GM19193 (cell line): ENCODE results near the gene SMOC1.

Experiments
- POLR2A ChIP-seq: IDR thresholded peaks from 4 replicates; pipeline ENCODE4 v1.6.1; 2011; ENCODE audit not compliant: insufficient read depth, insufficient read length; ENCODE audit errors: extremely low read depth

The SMOC1 gene

DNA sequence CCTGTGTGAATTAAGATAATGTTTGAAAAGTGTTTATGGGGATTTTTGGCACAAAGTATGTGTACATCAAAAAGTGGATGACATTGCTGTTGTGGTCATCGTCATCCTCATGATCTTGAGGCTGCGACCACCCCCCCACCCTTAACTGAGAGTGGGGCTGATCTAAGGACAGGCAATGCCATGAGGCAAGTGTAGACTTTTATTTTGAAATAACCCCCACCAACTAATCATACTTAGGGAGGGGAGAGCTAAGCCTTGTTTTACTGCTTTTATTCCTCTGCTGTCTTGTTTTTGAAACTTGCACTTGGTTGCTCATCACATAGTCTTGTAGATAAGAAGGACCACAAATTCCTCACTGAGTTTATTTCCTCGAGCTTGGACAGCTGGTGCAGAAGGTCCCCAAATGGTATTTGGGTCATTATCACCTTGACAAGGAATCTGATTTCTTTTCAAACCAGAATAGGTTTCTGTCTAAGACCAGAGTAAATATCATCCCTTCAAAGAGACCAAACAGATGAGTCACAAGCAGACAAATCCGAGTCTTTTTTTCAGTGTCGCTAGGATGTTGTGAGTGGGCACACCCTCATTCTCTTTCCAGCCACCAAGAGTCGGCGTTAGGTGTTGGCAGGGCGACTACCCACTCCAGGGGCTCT is 23.9 kb upstream of the SMOC1 start:
- no peak for TF ChIP-seq POLR2A

DNA sequence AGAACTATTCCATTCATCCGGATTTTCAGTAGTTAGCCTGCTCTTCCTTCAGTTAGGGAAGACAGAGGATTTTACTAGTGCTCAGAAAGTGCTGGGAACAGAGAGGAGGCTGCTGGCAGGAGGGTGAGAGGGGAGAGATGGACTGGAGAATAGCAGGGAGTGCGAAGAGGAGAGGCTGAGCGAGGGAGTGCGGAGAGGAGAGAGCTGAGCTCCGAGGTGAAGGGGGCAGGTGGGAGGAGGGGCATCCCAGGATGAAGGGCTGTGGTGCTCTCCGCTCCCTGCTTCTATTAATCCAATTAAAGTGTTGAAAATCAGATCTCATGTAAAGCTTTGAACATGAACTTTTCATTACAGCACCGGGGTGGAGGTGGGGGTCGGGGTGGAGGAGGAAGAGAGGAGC is 20.4 kb upstream of the SMOC1 start:
- TF ChIP-seq POLR2A = no peak

DNA sequence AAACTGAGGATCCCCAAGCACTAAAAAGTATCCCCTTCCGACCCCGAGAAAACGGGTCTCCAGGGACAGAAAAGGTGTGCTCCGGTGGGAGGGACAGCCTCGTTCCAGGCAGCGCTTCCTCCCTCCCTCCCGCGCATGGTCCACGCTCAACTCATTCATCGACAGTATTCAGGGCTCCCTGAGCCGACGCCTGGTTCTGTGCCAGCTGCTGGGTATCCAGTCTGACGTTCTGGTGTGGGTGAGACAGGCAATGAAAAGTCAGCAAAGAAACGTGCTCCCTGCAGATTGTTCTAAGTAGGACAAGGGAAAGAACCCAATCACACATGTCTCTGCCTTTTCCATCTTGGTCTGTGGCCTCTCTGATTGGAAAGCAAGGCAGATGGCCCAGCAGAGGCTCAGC is 19.6 kb upstream of the SMOC1 start:
- TF ChIP-seq POLR2A = no peak

DNA sequence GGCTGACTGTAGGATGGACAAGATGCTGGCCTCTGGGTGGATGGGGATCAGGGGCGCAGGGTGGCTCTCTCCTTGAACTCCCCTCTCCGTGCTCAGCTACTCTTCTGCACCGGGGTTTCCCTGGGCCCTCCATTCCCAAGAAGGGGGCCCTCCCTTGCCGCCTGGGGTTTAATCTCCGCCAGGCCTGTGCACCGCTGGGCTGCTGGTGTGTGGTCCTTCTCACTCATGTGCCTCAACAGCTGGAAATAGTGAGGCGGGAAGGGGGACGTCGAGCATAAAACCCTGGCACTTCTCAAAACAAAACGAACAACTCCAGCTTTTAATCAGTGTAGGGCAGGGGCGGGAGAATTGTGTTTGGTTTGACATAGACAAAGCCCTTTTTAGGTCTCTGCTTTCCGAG is 19.0 kb upstream of the SMOC1 start:
- no peak for TF ChIP-seq POLR2A

DNA sequence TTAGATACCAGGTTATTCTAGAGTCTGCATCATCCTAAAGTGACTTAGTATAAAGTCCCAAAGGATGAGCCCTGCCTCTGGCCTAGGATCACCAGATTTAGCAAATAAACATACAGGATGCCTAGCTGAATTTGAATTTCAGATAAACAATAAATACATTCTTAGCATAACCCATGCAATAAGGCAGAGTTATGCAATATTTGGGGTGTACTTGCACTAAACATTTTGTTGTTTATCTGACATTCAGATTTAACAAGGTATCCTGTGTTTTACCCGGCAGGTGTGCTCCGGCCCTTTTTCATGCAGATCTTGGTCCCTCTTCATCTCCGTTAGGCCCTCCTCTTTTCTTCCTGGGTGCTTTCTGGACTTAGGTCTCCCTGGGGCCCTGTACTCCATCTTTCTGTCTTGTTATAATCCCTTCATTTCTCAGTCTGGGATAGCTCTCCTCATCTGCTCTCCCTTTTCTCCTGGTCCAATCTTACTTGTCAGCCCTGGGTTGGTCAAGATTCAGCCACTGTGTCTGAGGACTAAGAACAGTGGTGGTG is 18.1 kb upstream of the SMOC1 start:
- TF ChIP-seq POLR2A = no peak

DNA sequence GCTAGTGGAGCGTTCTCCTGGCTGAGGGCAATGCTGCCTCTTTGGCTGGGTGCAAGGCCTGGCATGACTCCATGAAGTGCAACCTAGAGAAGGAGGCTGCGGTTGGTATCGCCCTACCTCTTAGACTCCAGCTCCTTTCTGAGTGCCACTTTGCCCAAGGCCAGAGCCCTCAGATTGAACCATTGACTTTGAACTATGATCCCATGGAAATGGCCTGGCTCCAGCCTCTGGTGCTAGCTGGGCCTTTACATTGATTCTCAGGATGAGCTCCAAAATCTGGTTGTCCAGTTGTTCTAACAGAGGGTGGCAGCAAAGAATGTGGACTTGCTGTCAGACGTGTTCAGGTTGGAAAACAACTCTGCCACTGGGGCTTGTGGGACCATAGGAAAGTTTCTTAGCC is 16.1 kb upstream of the SMOC1 start:
- TF ChIP-seq POLR2A = no peak

DNA sequence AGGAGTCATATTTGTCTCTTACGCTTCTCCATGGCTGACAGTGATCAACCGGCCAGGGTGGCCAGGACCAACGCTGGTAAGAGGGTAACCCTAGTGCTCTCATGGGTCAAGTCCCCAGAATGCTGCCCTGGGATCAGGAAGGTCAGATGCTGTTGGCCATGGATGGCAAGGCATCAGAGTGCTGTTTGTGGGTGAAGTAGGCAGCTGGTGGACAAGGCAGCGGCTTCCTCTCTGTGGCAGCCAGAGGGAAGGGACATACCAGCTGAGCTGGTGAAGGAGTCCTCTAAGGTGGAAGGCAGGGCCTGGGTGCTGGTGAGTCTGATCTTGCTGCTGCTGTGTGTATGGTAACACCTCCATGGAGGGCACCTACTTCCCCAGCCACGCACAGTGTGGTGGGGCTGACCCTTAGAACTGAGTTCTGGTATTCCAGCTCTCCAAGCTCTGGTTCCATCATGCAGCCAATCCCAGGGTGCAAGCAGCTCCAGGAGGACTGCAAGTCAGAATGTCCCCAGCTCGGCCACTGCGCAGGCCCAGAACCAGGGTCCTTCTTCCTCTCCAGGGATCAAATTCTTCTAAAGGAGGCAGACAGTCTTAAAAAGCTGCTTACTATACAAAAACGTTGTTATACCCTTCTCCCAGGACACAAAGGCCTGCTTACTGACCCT is 13.4 kb upstream of the SMOC1 start:
- no peak for TF ChIP-seq POLR2A

DNA sequence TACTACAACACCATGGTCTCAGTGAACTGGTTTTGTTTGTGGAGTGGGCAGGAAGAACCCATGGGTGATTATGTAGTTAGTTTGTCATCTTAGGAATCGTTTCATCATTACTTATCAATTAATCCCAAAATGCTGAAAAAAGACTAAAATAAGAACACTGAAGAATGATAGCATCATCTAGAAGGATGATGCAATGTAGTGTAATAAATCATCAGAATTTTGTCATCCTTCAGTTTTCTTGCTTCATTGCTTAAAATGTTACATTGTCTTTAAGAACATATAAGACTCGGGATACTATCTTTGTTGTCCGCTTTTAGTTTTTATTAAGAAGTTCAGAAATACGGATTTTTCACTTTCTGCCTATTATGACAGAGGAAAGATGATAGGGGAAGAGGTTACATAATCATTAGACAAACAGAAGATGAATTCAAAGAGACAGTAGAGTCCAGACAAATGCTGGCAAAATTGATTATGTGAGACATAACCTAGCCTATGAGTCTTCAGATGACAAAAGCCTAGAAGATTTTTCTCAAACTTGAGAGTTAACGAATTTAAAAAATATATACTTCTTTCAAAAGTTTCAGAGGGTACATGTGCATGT is 10.8 kb upstream of the SMOC1 start:
- no peak for TF ChIP-seq POLR2A

DNA sequence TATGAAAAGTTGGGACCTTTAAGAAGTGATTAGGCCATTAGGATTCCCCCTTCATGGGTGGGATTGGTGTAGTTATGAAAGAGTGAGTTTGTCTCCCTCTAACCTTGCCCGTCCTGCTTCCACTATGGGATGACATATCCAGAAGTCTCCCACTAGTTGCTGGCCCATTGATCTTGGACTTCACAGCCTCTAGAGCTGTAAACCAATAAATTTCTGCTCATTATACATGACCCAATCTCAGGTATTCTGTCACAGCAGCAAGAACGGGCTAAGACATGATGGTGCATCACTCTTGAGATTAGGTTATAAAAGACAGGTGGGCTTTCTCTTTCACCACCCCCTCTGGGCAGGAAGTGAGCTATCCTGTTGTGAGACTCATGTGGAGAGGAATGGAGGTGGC is 8.6 kb upstream of the SMOC1 start:
- TF ChIP-seq POLR2A = no peak

DNA sequence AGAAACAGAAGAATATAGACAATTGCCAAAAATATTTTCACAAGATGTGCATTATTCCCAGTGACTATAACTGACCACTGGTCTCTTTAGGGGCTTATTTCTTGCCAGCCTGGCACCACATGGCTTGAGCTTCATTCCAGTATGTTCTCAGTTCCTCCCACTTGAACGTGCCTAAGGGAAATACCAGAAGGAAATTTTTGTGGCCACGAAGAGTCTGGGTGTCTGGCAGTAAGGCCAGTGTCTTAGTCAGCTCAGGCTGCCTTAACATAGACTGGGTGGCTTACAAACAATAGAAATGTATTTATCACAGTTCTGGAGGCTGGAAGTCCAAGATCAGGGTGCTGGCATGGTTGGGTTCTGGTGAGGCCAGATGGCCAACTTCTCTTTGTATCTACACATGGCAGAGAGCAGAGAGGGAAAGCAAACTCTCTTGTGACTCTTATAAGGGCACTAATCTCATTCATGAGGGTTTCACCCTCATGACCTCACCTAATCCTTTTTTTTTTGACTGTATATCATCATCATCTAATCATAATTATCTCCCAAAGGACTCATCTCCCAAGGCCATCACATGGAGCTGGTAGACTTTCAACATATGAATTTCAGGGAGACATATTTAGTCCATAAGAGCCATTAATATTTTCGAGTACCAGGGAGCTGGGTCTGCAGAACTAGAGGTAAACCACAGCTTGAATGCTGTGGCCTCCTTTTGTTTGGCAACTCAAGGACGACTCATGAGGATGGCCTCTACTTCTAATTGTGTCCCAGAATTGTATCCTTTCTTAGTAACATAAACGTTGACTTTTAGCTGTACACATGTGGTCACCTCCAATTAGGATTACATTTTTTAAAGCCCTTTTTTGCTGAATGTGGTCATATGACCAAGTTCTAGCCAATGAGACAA is 5.1 kb upstream of the SMOC1 start:
- no peak for TF ChIP-seq POLR2A

DNA sequence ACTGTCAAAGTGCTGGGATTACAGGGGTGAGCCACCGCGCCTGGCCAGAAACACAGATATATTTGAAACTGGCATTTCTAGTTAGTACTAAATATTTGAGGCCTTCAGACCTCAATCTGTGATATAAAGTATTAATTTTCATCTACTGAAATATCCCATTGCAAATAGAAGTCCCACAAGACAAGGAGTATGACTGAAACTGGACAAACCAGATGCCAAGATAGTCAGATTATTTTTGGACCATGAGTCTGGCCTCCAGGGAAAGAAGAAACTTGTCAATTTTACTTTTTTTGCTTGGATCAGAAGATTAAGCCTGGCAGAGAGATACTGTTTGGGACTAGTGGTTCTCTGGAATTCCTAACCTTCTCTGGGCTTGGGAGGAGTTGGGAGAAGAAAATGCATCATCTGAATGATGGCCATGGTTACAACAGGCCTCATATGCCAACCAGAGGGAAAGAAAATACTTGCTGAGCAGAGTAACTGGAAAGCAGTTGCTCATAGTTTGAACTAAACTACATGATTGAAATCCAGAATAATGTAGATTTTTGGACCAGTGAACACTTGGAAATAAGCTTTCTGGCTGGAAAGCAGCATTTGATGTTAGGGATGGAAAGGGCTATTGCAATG is 2.9 kb upstream of the SMOC1 start:
- no peak for TF ChIP-seq POLR2A

DNA sequence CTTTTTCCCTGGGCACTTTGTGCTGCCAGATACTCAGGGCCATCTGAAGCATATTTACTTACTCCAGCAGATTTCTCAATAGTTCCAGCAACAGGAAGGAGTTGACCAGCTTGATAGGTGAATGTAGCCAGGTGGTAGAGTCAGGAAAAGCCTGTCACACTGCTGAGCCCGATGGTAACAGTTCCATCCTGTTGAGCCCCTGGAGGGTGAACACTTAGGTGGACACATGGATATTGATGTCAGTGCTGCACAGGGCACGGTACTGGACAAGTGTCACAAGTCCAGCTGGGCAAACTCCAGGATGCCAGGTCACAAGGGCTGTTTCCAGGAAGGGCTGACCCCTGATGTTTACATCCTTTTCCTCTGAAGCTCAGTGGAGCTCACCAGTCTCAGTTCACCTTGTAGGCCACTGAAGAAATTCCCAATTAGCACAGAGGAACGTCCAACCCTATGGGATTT is 2.3 kb upstream of the SMOC1 start:
- TF ChIP-seq POLR2A = no peak

DNA sequence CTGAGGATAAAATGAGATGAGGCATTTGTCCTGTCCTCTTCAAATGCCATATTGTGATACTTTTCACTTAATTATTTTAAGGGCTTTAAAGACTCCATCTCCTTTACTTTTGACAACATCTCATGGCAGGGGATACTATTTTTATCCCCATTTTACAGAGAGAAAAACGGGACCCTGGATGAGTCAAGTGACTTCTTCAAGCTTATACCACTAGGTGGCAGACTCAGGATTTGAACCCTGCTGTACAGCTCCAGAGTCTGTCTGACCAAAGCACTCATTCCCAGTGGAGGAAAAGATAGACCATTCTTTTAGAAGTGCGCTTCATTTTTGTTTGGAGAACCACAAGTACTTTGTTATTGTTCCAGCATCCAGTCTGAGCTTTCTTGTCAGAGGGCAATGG is 1.7 kb upstream of the SMOC1 start:
- no peak for TF ChIP-seq POLR2A

DNA sequence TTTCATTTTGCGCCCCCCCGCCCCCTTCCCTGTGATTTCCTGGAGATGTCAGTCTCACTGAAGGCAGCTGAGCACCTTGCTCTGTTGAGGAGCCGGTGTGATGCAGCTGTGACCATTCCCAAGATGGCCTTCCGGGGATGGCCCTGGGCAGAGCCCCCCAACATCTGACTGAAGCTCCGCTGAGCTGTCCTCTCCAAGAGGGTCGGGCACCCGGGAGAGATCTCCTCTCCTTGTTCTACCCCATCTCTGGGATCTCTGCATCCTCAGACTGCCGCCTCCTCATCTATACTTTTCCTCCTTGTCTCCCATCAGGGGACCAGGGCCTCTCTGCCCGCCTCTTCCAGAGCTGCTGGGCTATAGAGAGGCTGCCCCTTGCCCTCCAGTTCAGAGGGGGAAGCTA is 965 bp upstream of the SMOC1 start:
- no peak for TF ChIP-seq POLR2A
